HG03571 (cell line): Measurements from ENCODE around the gene TAPT1.
"Not testable (repeated sequence)": the region's sequence is repeated elsewhere in the genome, so short reads cannot be mapped to it uniquely, and the experiment has no call there.

Experiments used
- ATAC-seq: cut with Tn5 transposase; IDR thresholded peaks from one replicate; pipeline ENCODE4 v1.9.1; 2021; ENCODE audit not compliant: unreplicated experiment

TAPT1 gene

GRCh38 chr4:16186986-16187385 lies 39.3 kb downstream of the TAPT1 start:
- ATAC-seq: no peak

GRCh38 chr4:16183604-16184003 lies 42.7 kb downstream of the TAPT1 start:
- ATAC-seq: no peak

- no peak for ATAC-seq
Observed at GRCh38 chr4:16176621-16177020, 49.6 kb downstream of the TAPT1 start.

GRCh38 chr4:16171831-16172230 lies 54.4 kb downstream of the TAPT1 start:
- no peak for ATAC-seq

GRCh38 chr4:16169490-16169889 lies 56.8 kb downstream of the TAPT1 start:
- ATAC-seq: no peak

GRCh38 chr4:16168710-16169388 lies 57.4 kb downstream of the TAPT1 start:
- ATAC-seq: no peak

- no peak for ATAC-seq
Observed at GRCh38 chr4:16168144-16168543, 58.1 kb downstream of the TAPT1 start.

- no peak for ATAC-seq
Observed at GRCh38 chr4:16165931-16166330, 60.3 kb downstream of the TAPT1 start.

GRCh38 chr4:16162891-16163290 lies 63.4 kb downstream of the TAPT1 start:
- ATAC-seq: no peak

- no peak for ATAC-seq
Observed at GRCh38 chr4:16161851-16162408, 64.3 kb downstream of the TAPT1 start.

- no peak for ATAC-seq
Observed at GRCh38 chr4:16160457-16160856, 65.8 kb downstream of the TAPT1 start.

GRCh38 chr4:16159286-16159685 lies 67.0 kb downstream of the TAPT1 start:
- no peak for ATAC-seq

- ATAC-seq: no peak
Observed at GRCh38 chr4:16158504-16158852, 67.8 kb downstream of the TAPT1 start.

GRCh38 chr4:16157609-16158503 lies 68.4 kb downstream of the TAPT1 start:
- ATAC-seq: no peak

GRCh38 chr4:16155528-16156169 lies 70.6 kb downstream of the TAPT1 start:
- no peak for ATAC-seq

GRCh38 chr4:16154451-16154850 lies 71.8 kb downstream of the TAPT1 start:
- no peak for ATAC-seq

GRCh38 chr4:16150716-16151115 lies 75.6 kb downstream of the TAPT1 start:
- no peak for ATAC-seq

- ATAC-seq: not testable (repeated sequence)
Observed at GRCh38 chr4:16144913-16145312, 81.4 kb downstream of the TAPT1 start.

GRCh38 chr4:16142598-16143310 lies 83.5 kb downstream of the TAPT1 start:
- ATAC-seq: no peak

GRCh38 chr4:16140879-16141249 lies 85.4 kb downstream of the TAPT1 start:
- no peak for ATAC-seq
